LNCAP (cell line): Measurements from ENCODE around the gene CDC25B.

Source experiments
- CTCF ChIP-seq: fragments of 450-650 bp; IDR thresholded peaks from 2 replicates; pipeline ENCODE4 v1.5.1; 2017; ENCODE audit warnings: mild to moderate bottlenecking

CDC25B gene

DNA sequence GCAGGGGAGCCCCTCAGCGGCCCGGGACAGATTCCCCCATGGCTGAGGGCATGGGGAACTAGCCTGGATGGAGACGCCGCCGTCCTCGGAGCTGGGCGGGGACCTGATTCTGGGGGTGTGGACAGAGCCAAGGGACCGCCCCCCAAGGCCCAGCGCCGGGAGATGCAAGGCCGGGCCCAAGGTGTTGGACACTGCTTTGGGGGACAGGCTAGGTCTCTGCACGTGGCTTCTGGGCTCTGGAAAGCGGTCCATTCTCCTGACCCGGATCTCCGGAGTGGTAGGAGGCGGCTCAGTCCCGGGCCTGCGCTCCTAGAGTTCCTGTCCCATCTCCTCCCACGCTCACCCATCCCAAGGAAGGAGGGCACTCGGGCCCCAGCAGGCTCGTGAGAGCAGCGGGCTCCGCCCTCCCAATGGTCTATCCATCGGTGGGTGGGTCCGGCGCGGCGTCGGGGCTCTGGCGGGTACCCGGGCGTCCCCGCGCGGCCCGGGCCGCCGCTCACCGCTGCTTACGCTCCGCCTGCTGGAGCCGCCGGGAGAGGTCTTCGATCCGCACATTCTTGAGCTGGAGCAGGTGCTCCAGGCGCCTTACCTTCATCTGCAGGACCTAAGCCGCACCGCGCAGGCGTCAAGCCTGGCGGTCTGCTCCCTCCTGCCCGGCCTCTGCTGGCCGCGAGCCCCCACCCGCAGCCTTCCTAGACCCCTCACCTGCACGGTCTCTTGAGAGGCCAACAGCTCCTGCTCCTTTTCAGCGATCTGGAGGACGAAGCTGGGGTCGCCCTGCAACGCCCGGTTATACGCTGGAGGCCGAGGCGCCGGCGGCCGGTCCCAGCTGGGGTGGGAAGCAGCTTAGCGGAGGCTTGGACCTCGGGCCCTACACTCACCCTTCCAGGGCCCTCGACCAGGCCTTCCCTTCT is 18.1 kb upstream of the CDC25B start:
- TF ChIP-seq CTCF = no peak

DNA sequence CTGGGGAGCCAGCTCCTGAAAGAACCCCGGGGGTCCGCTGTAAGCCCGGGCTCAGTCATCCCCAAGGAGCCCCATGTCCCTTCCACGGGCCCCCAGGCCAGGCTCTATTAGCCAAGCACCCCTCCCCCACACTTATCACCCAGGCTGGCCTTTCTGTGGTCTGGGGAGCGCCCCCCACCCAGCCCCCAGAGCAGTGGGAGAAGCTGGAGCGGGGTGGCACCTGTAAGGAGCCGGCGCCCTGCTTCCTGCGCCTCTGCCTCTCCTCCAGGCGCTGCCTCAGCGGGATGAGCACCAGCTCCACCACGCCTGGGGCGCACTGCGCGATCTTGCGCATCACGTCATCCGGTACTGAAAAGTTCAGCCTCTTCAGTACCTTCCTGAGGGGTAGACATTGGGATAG is 17.1 kb upstream of the CDC25B start:
- no peak for TF ChIP-seq CTCF

- peak; percentile 54 for TF ChIP-seq CTCF
These were observed 14.8 kb upstream of the CDC25B start, which contains the start of gene SPEF1 for GRCh38 chr20:3781153-3781910. Gene SPEF1, minus strand, starts transcription at chr20:3781448. Its CDS starts 161 bp downstream, at chr20:3781287.

DNA sequence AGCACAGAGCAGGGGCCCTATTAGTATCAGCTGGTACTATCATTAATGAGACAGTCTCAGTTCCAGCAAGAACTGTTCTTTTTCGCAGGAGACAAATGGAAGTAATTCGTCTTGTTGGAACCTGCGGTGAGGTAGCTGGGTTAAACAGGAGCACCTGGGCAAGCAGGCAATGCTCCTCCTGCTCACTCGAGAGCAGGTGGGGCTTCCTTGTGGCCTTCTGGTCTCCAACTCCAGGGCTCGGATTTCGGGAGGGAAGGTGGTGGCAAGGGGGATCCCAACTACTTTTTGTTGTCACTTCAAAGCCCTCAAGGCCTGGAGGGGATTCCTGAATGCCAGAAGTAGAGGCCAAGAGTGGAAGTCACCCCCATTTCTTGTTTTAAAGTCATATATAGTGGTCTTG is 13.5 kb upstream of the CDC25B start:
- no peak for TF ChIP-seq CTCF

GRCh38 chr20:3783068-3783489 is 13.0 kb upstream of the CDC25B start:
- no peak for TF ChIP-seq CTCF

DNA sequence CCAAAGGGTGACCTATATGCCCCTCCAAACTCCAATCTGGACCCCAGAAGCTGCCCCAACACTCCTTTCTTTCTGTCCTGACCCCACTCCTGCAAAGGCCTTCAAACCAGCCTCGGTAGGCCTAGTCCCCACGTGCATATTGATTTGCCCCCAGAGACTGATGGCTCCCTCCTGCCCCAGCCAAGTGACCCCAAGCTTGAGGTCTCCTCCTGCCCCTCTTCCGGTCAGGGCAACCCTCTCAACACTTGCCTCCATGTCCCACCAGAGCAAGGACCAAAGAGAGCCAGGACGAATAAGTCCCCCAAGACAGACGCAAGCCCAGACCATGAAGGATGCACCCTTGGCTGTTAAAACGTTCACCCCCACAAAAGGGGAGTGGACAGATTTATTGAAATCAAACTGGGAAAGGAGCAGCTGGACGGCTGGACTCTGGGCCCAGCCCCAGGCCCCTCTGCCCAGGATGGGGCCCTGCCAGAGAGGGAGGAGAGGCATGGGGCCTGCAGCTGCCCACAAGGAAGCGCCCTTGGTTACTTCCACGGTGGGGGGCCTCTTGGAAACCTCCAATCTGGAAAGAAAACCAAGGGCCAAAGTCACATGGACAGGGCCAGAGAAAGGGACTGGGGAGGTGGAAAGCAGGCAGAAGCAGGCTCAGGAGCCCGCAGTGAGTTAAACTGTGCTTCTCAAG is 12.5 kb upstream of the CDC25B start:
- TF ChIP-seq CTCF = no peak

GRCh38 chr20:3784216-3784853 is 11.8 kb upstream of the CDC25B start:
- no peak for TF ChIP-seq CTCF
